OCI-LY1 (cell line): ENCODE results near the gene TMEM267.

Experiments used
- EZH2 ChIP-seq: fragments of 200-600 bp; sonication (generic), shearing (Covaris generic); IDR thresholded peaks from 2 replicates; pipeline ENCODE4 v1.8.0; 2017; ENCODE audit warnings: borderline replicate concordance, mixed run types, mild to moderate bottlenecking, antibody characterized with exemption, low read length, moderate library complexity, mixed read lengths
- TF ChIP-seq, protein P1 (sequence below): fragments of 200-600 bp; sonication (generic), shearing (Covaris generic); IDR thresholded peaks from 2 replicates; pipeline ENCODE4 v1.5.1; 2017; ENCODE audit warnings: mild to moderate bottlenecking, antibody characterized with exemption, low read length, moderate library complexity, mixed read lengths

DNA sequence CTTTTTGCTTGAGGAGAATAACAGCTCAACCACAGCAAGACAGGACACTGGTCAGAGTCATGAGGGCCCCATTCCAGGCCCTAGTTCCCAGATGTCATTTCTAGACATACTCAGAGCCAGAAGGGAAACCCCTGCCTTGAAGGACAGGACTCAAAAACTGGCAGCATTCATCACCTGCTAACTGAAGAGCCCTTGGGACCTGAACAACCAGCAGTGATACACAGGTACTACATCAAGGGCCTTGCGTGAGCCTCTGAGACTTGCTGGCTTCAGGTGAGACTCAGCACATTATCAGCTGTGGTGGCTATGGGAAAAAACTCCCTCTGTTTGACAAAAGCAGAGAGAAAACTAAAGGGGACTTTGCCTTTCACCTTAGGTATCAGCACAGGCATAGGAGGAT lies 22.6 kb downstream of the TMEM267 start:
- TF ChIP-seq, protein P1, sequence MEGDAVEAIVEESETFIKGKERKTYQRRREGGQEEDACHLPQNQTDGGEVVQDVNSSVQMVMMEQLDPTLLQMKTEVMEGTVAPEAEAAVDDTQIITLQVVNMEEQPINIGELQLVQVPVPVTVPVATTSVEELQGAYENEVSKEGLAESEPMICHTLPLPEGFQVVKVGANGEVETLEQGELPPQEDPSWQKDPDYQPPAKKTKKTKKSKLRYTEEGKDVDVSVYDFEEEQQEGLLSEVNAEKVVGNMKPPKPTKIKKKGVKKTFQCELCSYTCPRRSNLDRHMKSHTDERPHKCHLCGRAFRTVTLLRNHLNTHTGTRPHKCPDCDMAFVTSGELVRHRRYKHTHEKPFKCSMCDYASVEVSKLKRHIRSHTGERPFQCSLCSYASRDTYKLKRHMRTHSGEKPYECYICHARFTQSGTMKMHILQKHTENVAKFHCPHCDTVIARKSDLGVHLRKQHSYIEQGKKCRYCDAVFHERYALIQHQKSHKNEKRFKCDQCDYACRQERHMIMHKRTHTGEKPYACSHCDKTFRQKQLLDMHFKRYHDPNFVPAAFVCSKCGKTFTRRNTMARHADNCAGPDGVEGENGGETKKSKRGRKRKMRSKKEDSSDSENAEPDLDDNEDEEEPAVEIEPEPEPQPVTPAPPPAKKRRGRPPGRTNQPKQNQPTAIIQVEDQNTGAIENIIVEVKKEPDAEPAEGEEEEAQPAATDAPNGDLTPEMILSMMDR = no peak
- TF ChIP-seq EZH2 = no peak
